ENCODE data around the gene ABR.

Gene ABR

GRCh38 chr17:1173432-1174262 is 6.1 kb downstream of the ABR start:
- Histone ChIP-seq H3K4me3 (ENCODE audit: low read length, poor library complexity, severe bottlenecking) (no peak overlapping the region), H3F3A (ENCODE audit: low read depth) (no peaks in the 10 kb centered on the region), H3K9me3 (ENCODE audit: insufficient read depth, low read depth, low read length) (no peaks in the 10 kb centered on the region), H4K20me1 (ENCODE audit: insufficient read depth, low read length, poor library complexity, severe bottlenecking) (no peaks in the 10 kb centered on the region), H3K4me2 (ENCODE audit: low read depth, low read length, poor library complexity, severe bottlenecking) (no peak overlapping the region), H3K4me1 (ENCODE audit: insufficient read depth, low read length, poor library complexity, severe bottlenecking) (peaks cover 18% of the 10 kb centered on the region), H3K9me2 (replicated peaks; ENCODE audit: low read depth, low read length) (no peaks in the 10 kb centered on the region), H2AFZ (ENCODE audit: low read length) (no peak overlapping the region), H3K27me3 (ENCODE audit: insufficient read depth, low read length, poor library complexity, severe bottlenecking) (no peaks in the 10 kb centered on the region), H3K79me2 (ENCODE audit: insufficient read depth, low read length) (no peaks in the 10 kb centered on the region), H3K9ac (ENCODE audit: low read depth, low read length, poor library complexity, severe bottlenecking) (no peak overlapping the region), H3K36me3 (ENCODE audit: insufficient read depth, low read length) (no peaks in the 10 kb centered on the region)
- TF ChIP-seq CTCF (conservative IDR thresholded peaks at IDR 0.05; ENCODE audit: low read length): no peak
- TF ChIP-seq EZH2phosphoT487 (IDR thresholded peaks at IDR 0.05; ENCODE audit: borderline replicate concordance): no peak

GRCh38 chr17:1171953-1172352 is 7.8 kb downstream of the ABR start:
- no peaks in the 10 kb centered on the region for H4K20me1 ChIP-seq (ENCODE audit: insufficient read depth, low read length, poor library complexity, severe bottlenecking)
- H3K9me3 ChIP-seq (ENCODE audit: insufficient read depth, low read depth, low read length): no peaks in the 10 kb centered on the region
- no peaks in the 10 kb centered on the region for H3K79me2 ChIP-seq (ENCODE audit: insufficient read depth, low read length)
- H3K27me3 ChIP-seq (ENCODE audit: insufficient read depth, low read length, poor library complexity, severe bottlenecking): no peaks in the 10 kb centered on the region
- no peak overlapping the region for H2AFZ ChIP-seq (ENCODE audit: low read length)
- no peaks in the 10 kb centered on the region for H3F3A ChIP-seq (ENCODE audit: low read depth)
- no peak overlapping the region for H3K4me2 ChIP-seq (ENCODE audit: low read depth, low read length, poor library complexity, severe bottlenecking)
- H3K4me1 ChIP-seq (ENCODE audit: insufficient read depth, low read length, poor library complexity, severe bottlenecking): peaks cover 10% of the 10 kb centered on the region
- H3K36me3 ChIP-seq (ENCODE audit: insufficient read depth, low read length): no peaks in the 10 kb centered on the region
- no peak overlapping the region for H3K4me3 ChIP-seq (ENCODE audit: low read length, poor library complexity, severe bottlenecking)
- no peak overlapping the region for H3K9ac ChIP-seq (ENCODE audit: low read depth, low read length, poor library complexity, severe bottlenecking)
- no peak for TF ChIP-seq CTCF (conservative IDR thresholded peaks at IDR 0.05; ENCODE audit: low read length)
- no peak for TF ChIP-seq EZH2phosphoT487 (IDR thresholded peaks at IDR 0.05; ENCODE audit: borderline replicate concordance)
- H3K9me2 ChIP-seq (replicated peaks; ENCODE audit: low read depth, low read length): no peaks in the 10 kb centered on the region

GRCh38 chr17:1170739-1171138 is 9.0 kb downstream of the ABR start:
- no peak overlapping the region for H3K4me3 ChIP-seq (ENCODE audit: low read length, poor library complexity, severe bottlenecking)
- H3K4me2 ChIP-seq (ENCODE audit: low read depth, low read length, poor library complexity, severe bottlenecking): no peak overlapping the region
- peaks cover 9% of the 10 kb centered on the region for H3K4me1 ChIP-seq (ENCODE audit: insufficient read depth, low read length, poor library complexity, severe bottlenecking)
- no peaks in the 10 kb centered on the region for H3F3A ChIP-seq (ENCODE audit: low read depth)
- no peaks in the 10 kb centered on the region for H3K36me3 ChIP-seq (ENCODE audit: insufficient read depth, low read length)
- H3K9ac ChIP-seq (ENCODE audit: low read depth, low read length, poor library complexity, severe bottlenecking): no peak overlapping the region
- H3K9me2 ChIP-seq (replicated peaks; ENCODE audit: low read depth, low read length): no peaks in the 10 kb centered on the region
- no peaks in the 10 kb centered on the region for H3K27me3 ChIP-seq (ENCODE audit: insufficient read depth, low read length, poor library complexity, severe bottlenecking)
- no peaks in the 10 kb centered on the region for H3K9me3 ChIP-seq (ENCODE audit: insufficient read depth, low read depth, low read length)
- H4K20me1 ChIP-seq (ENCODE audit: insufficient read depth, low read length, poor library complexity, severe bottlenecking): no peaks in the 10 kb centered on the region
- TF ChIP-seq EZH2phosphoT487 (IDR thresholded peaks at IDR 0.05; ENCODE audit: borderline replicate concordance) (no peak), CTCF (conservative IDR thresholded peaks at IDR 0.05; ENCODE audit: low read length) (peak; percentile 76)
- H3K79me2 ChIP-seq (ENCODE audit: insufficient read depth, low read length): no peaks in the 10 kb centered on the region
- no peak overlapping the region for H2AFZ ChIP-seq (ENCODE audit: low read length)

All from Loucy (cell line).